Measurements from ENCODE around the gene FAM89B. TPM values are rescaled to one million over a fixed set of nuclear protein-coding genes. Genes with fewer than 3 reads are reported as not detected.

FAM89B gene
- total RNA-seq, 4 donors from 2014 or later = 86.6 to 154 (median 119) TPM

DNA sequence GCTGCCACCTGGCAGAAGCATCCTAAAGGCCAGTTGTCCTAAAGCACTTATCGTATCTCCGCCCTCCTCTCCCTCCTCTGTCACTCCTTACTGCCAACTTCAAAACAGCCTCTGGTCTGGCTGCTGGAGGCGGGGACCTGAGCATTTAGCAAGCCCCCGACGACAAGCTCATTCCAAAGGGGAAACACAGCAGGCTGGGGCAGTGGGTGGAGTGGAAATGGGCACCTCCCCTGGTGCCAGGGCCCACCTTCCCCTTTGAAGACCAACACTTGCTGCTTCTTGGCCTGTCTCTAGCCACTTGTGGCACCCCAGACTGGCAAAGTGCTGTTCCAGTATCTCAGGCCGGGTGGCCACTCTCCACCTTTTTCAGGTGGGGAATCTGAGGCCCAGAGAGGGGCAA lies 38.1 kb downstream of the FAM89B start:
- Histone ChIP-seq H3K27me3 (no peaks in the 10 kb centered on the region), H3K4me1 (peaks cover 38 to 59% of the 10 kb centered on the region in 2 donors), H3K27ac (peak overlapping the region; percentile 45 to 93 (median 91)), H3K36me3 (peaks cover 0 to 6% of the 10 kb centered on the region in 2 donors), H3K4me3 (peak overlapping the region in 3 of 4 donors; percentile 38 to 80 (median 60)), H3K9me3 (no peaks in the 10 kb centered on the region)
- ATAC-seq (no peak), DNase-seq (no peak)
- in situ Hi-C loops (cut with MboI; ENCODE audit: low sequenced_read_pairs in 4 of 4) (no loop called here), intact Hi-C loops (cut with DNase I; ENCODE audit: low total_unique reads) (no loop called here)
- TF ChIP-seq, protein P1, sequence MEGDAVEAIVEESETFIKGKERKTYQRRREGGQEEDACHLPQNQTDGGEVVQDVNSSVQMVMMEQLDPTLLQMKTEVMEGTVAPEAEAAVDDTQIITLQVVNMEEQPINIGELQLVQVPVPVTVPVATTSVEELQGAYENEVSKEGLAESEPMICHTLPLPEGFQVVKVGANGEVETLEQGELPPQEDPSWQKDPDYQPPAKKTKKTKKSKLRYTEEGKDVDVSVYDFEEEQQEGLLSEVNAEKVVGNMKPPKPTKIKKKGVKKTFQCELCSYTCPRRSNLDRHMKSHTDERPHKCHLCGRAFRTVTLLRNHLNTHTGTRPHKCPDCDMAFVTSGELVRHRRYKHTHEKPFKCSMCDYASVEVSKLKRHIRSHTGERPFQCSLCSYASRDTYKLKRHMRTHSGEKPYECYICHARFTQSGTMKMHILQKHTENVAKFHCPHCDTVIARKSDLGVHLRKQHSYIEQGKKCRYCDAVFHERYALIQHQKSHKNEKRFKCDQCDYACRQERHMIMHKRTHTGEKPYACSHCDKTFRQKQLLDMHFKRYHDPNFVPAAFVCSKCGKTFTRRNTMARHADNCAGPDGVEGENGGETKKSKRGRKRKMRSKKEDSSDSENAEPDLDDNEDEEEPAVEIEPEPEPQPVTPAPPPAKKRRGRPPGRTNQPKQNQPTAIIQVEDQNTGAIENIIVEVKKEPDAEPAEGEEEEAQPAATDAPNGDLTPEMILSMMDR (IDR thresholded peaks at IDR 0.05 in 4 of 5, conservative IDR thresholded peaks at IDR 0.05 in 1 of 5) = no peak
- TF ChIP-seq POLR2A (IDR thresholded peaks at IDR 0.05) = no peak

DNA sequence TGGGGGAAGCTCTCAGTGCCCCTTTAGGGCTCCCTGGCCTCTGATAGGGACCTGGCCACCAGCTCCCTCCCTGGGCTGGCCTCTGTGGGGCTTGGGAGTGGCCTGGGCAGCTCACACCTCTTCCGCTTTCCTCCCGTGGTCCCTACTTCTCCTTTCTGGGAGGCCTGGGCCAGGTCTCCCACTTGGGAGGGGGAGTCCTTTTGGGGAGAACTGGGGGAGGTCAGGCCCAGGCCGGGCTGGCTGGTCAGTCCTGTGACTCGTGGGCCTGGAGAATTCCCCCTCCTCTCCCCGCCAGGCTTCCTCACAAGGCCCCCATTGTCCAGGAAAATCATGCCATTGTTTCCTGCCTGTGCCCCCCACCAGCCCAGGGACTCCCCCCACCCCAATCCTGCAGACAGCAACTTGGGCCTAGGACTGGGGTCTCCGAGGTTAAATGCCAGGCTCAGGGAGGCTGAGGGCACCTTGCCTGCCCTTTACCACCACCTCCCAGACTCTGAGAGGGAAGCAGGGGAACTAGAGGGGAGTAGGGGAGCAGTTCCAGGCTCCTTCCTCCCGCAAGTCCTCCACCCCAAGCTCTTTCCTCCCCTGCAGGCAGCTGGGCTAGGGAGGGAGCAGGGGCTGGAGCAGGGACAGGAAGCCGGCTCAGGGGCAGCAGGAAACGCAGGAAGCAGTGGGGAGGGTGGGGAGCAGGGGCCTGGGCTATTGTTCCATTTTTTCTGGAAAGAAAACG lies 38.9 kb downstream of the FAM89B start:
- Histone ChIP-seq H3K27me3 (no peaks in the 10 kb centered on the region), H3K4me1 (peaks cover 38 to 60% of the 10 kb centered on the region in 2 donors), H3K4me3 (peak overlapping the region; percentile 10 to 82 (median 70)), H3K36me3 (no peaks in the 10 kb centered on the region), H3K9me3 (no peaks in the 10 kb centered on the region), H3K27ac (peak overlapping the region; percentile 82 to 93 (median 91))
- ATAC-seq (no peak), DNase-seq (no peak)
- intact Hi-C loops (cut with DNase I; ENCODE audit: low total_unique reads) = no loop called here
- TF ChIP-seq, protein P1 (IDR thresholded peaks at IDR 0.05 in 4 of 5, conservative IDR thresholded peaks at IDR 0.05 in 1 of 5) = no peak
- no peak for TF ChIP-seq POLR2A (IDR thresholded peaks at IDR 0.05)
- in situ Hi-C loops (cut with MboI; ENCODE audit: low sequenced_read_pairs in 4 of 4) = no loop called here

DNA sequence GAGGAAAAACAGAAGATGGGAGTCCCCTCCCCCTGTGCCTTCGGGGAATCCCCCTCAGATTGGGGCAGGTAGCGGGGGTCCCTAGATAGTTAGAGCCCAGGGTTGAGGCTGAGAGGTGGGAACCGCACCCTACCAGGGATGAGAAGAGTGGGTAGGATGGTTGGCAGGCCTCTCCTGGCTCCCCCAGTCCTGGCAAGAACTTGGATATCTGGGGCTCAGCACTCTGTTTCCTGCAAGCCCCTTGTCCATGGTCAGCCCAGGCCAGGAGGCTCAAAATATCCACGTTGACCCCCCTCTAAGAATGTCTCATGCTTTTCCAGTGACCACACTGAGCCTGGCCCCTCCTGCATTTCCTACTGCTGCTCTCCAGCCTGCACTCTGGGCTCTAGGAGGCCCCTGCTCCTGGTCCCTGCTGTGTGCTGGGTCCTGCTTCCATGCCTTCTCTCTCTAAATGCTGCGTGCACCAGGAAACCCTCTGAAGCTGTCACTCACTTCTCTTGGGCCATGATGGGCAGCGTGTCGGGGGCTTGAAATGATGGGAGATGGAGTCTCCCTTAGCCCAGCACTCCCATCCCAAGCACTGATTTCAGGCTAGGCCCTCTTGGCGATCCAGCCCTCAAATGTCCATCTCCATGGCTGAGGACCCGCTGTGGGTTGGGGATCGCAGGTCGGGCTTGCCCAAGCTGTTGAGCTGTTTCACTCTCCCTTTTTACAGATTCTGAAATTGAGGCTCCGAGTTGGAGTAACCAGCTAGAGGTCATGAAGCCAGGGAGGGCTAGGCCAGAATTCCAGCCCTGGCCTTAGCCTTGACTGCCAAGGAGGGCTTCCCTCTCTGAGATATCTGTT lies 39.6 kb downstream of the FAM89B start:
- intact Hi-C loops (cut with DNase I; ENCODE audit: low total_unique reads) = no loop called here
- Histone ChIP-seq H3K4me3 (peak overlapping the region; percentile 10 to 82 (median 70)), H3K9me3 (no peaks in the 10 kb centered on the region), H3K27ac (peak overlapping the region; percentile 82 to 93 (median 91)), H3K27me3 (no peaks in the 10 kb centered on the region), H3K36me3 (peaks cover 0 to under 1% of the 10 kb centered on the region in 2 donors), H3K4me1 (peaks cover 40 to 63% of the 10 kb centered on the region in 2 donors)
- DNase-seq = no peak
- ATAC-seq = no peak
- no peak for TF ChIP-seq POLR2A (IDR thresholded peaks at IDR 0.05)
- TF ChIP-seq, protein P1 (IDR thresholded peaks at IDR 0.05 in 4 of 5, conservative IDR thresholded peaks at IDR 0.05 in 1 of 5) = no peak
- in situ Hi-C loops (cut with MboI; ENCODE audit: low sequenced_read_pairs in 4 of 4) = no loop called here

DNA sequence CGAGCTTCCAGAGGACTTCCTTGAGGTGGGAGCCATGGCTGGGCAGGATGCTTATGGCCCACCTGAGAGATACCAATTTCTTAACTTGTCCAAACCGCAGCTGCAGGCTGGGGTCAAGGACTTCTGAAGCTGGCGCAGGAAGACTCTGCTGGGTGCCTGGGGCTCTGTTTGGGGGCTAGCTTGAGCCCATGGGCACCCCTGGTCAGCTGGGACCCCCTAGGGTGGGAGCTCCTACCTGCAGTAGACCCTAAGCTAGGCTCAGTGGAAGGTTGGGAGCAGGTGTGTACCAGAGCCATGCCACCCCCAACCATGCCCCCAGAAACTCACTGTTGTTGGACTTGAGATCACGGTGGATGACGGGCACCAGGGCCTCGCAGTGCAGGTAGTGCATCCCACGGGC lies 40.4 kb downstream of the FAM89B start:
- no peak for TF ChIP-seq POLR2A (IDR thresholded peaks at IDR 0.05)
- TF ChIP-seq, protein P1 (IDR thresholded peaks at IDR 0.05 in 4 of 5, conservative IDR thresholded peaks at IDR 0.05 in 1 of 5) = no peak
- intact Hi-C loops (cut with DNase I; ENCODE audit: low total_unique reads) = no loop called here

More for the DNA sequence above, 40.4 kb downstream of the FAM89B start:
- Histone ChIP-seq H3K4me3 (peak overlapping the region; percentile 60 to 82 (median 74)), H3K36me3 (peaks cover 0 to 8% of the 10 kb centered on the region in 2 donors), H3K27ac (peak overlapping the region; percentile 82 to 93 (median 91)), H3K4me1 (peaks cover 37 to 62% of the 10 kb centered on the region in 2 donors), H3K27me3 (no peaks in the 10 kb centered on the region), H3K9me3 (no peaks in the 10 kb centered on the region)
- in situ Hi-C loops (cut with MboI; ENCODE audit: low sequenced_read_pairs in 4 of 4) = no loop called here
- DNase-seq (no peak), ATAC-seq (no peak)

Measured in gastrocnemius medialis (tissue), 4 donors.